Inferior parietal cortex (tissue), 1 donor: ENCODE results near the gene TFAP2A.

Experiments
- DNase-seq: peaks from one replicate; pipeline ENCODE4 v3.0.0-alpha.2; 2016; ENCODE audit errors: extremely low spot score

The TFAP2A gene

GRCh38 chr6:10425975-10426780 lies 11.3 kb upstream of the TFAP2A start:
- no peak for DNase-seq

- DNase-seq = no peak
Observed at GRCh38 chr6:10425176-10425974, 10.5 kb upstream of the TFAP2A start.

- no peak for DNase-seq
Observed at GRCh38 chr6:10424040-10424439, 9.2 kb upstream of the TFAP2A start.

- DNase-seq = no peak
Observed at GRCh38 chr6:10422737-10423034, 7.8 kb upstream of the TFAP2A start.

- no peak for DNase-seq
Observed at GRCh38 chr6:10421921-10422736, 7.3 kb upstream of the TFAP2A start.

GRCh38 chr6:10421158-10421920 lies 6.5 kb upstream of the TFAP2A start:
- DNase-seq = no peak

- DNase-seq = no peak
Observed at GRCh38 chr6:10420546-10421157, 5.8 kb upstream of the TFAP2A start.

- no peak for DNase-seq
Observed at GRCh38 chr6:10419749-10420545, 5.1 kb upstream of the TFAP2A start.

GRCh38 chr6:10418862-10419748 lies 4.2 kb upstream of the TFAP2A start:
- no peak for DNase-seq

- DNase-seq = no peak
Observed at GRCh38 chr6:10418361-10418861, 3.5 kb upstream of the TFAP2A start.

GRCh38 chr6:10417681-10418104 lies 2.8 kb upstream of the TFAP2A start:
- DNase-seq = no peak

GRCh38 chr6:10416863-10417641 lies 2.2 kb upstream of the TFAP2A start:
- DNase-seq = no peak

GRCh38 chr6:10416516-10416862 lies 1.6 kb upstream of the TFAP2A start:
- DNase-seq = no peak

- no peak for DNase-seq
Observed at GRCh38 chr6:10415617-10416480, 975 bp upstream of the TFAP2A start.

GRCh38 chr6:10413850-10414738 lies 780 bp downstream of the TFAP2A start:
- no peak for DNase-seq

GRCh38 chr6:10413262-10413849 lies 1.5 kb downstream of the TFAP2A start:
- DNase-seq = no peak
